HG03460 (cell line): ENCODE measurements around the gene ZFP57.
"Not testable (repeated sequence)": the region's sequence is repeated elsewhere in the genome, so short reads cannot be mapped to it uniquely, and the experiment has no call there.

Experiments used
- ATAC-seq: cut with Tn5 transposase; IDR thresholded peaks from one replicate; pipeline ENCODE4 v1.9.1; 2021; ENCODE audit not compliant: unreplicated experiment

ZFP57 gene

DNA sequence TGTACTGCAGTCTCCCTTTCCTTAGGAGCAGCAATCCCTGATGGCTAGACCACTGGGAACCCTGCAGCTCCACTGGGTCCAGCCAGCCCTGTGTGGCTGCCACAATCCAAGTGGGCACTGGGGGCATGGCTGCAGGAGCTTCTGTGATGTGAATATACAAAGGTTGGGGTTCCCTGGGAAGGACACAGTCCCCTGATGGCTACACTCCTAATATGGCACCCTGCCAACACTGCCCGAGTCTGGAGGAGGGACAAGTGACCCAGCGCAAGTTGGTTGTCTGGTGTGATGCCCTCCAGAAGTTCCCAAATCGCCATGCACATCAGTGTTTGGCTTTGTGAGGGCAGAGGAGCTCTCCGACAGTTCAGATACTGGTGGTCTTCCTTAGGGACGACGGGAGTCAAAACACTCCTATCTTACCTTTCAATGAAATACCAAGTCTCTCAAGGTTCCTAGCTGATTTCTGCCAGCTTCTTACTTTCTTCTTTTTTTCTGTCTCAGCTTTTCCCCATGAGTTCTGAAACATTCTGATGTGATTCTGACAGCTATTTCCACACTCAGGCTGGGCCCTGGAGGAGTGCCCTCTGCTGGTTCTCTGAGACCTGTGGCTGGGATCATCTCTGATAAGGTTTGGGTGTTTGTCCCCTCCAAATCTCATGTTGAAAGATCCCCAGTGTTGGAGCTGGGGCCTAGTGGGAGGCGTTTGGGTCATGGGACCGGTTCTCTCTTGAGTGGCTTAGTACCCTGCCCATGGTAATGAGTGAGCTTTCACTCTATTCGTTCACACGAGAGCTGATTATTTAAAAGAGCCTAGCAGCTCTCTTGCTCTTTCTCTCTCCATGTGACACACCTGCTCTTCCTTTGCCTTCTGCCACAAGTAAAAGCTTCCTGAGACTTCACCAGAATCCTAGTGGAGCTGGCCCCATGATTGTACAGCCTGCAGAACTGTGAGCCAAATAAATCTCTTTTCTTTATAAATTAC is 15.5 kb upstream of the ZFP57 start:
- no peak for ATAC-seq

DNA sequence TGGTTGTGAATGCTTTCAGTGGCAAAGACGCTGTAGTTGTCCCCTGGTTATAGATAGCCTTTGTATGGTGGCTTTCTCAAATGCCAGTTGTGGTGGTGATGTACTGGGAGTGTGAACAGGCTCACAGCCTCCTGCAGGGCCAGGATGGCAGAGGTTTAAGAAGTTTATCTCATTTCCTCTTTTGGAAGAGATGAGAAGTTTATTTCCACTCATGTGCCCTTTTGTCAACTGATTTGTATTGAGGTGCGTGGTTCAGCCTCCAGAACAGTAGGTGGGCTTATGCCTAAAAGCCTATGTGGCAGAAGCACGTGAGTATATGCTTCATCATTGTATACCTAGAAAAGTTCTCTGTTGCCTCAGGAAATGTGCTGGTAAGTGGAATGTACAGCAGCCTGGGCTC is 13.7 kb upstream of the ZFP57 start:
- no peak for ATAC-seq

DNA sequence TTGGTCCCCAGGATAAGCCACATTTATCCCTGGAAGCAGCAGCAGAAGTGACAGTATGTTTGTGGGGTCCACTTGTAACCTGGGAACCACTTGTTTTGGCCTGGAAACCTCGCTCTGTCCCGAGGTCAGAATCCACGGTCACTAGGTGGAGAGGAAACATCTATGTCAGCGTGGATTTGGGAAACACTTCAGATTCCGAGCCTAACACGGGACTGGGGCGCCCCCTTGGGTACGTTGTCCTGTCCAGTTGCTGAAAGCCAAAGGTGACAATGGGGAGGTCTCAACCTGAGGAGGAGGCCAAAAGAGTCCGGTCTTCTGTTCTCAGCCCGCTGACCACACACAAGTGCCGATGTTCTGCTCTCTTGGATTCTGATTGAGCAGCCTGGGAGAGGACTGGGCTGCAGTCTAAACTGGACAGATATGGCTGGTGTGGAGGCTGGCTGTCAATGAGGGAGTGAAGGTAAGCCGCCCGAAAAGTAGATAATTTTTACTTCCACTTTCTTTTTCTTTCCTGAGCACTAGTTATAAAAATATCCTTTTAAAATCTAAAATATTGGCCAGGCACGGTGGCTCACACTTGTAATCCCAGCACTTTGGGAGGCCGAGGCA is 4.9 kb upstream of the ZFP57 start:
- ATAC-seq, result no peak

DNA sequence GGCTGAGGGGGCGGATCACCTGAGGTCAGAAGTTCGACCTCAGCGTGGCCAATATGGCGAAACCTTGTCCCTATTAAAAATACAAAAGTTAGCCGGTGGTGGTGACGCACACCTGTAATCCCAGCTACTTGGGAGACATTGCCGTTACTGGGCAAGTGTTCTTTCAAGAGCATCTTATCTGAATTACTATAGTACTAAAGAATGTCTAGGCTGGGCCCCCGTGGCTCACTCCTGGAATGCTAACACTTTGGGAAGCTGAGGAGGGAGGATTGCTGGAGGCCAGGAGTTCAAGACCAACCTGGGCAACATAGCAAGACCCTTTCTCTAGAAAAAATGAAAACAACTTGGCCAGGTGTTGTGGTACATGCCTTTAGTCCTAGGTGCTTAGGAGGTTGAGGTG is 859 bp upstream of the ZFP57 start:
- ATAC-seq, result no peak

DNA sequence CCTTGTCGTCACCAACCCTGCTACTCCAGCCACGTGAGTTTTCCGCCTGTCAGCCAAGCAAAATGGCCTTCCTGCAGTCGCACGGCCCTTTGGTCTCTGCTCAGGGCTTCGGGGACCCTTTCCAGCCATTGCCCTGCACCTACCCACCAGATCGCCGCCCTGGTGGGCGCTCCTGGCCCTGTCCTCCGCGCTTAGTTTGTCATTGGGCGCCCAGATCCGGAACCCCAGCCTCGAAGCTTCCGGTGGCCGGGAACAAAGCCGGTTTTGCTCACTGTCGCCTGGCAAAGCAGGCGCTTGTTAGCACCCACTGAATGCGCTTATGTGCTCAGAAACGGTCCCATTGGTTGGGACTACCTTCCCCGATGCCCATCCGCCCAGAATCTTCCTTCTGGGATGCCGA is 536 bp downstream of the ZFP57 start:
- no peak for ATAC-seq

DNA sequence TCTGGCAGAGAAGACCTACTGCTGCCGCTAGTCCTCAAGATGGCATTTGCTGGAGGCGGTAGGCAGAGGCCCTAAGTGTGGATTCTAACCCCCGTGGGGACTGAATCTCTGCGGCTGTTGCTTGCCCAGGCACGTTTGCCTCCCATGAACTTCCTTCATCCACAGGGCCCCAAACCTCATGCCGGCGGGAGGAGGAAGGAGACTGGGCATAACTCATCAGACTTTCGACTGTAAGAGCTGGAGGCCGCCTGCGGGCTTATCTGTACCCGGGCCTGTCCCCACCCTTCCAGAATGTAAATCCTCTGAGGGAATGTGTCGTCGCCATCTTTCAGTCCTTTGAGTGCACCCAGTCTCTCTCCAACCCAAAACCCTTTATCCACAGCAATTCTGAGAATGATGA is 990 bp downstream of the ZFP57 start:
- no peak for ATAC-seq

DNA sequence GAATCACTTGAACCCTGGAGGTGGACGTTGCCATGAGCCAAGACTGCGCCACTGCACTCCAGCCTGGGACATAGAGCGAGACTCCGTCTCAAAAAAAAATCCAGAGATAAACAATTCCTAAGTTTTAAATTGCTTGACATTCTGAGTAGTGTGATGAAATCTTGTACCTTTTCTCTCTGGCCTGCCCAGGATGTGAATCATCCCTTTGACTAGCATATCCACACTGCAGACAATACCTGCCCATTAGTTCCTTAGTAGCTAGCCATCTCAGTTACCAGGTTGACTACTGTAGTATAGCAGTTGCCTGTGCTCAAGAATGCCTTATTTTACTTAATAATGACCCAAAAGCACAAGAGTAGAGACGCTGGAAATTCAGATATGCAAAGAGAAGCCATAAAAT is 2.8 kb downstream of the ZFP57 start:
- ATAC-seq, result no peak

DNA sequence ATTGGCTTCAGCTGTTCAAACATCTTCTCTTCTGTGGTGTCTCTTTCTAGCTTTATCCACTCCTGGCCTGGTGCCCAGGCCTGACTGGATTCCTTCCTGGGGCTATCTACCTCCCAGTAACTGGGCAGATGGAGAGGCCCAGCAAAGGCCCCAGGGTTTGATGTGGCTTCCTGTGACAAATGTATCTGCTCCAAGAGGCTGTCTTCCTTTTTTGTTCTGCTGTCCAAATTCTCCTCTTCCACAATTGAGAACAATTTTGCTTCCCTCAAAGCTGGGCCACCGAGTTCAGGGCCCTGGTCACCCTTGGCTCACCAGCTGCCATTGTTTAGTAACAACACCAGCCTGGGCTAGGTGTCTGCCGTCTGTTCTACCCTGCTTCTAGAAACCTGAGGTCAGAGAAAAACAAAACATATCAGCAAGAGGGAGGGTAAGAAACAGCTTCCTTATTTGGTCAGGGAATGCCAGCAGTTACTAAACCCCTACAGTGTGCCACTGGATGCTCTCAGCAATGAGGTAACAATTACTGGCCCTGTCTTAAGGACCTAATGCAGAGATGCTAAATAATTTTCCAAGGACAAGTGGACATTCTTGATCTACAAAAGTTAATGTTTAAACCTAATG is 3.9 kb downstream of the ZFP57 start:
- ATAC-seq, result no peak

DNA sequence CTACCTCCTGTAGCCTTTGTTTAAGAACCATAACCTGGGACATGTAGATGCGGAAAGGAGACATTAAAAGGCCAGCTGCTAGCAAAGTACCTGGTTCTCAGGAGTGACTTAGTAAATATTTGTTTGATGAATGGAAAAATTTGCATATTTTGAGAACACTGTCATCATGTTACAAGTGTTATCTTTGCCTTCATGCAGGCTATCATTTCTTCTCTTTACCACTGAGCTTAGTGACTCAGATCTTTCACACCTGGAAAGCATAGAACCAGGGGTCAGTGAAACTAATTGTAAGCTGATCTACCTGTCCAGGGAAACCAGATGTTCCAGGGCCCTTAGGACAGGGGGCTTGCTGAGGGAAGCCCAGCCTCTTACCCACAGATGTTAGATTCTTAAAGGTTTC is 5.4 kb downstream of the ZFP57 start:
- ATAC-seq, result no peak

DNA sequence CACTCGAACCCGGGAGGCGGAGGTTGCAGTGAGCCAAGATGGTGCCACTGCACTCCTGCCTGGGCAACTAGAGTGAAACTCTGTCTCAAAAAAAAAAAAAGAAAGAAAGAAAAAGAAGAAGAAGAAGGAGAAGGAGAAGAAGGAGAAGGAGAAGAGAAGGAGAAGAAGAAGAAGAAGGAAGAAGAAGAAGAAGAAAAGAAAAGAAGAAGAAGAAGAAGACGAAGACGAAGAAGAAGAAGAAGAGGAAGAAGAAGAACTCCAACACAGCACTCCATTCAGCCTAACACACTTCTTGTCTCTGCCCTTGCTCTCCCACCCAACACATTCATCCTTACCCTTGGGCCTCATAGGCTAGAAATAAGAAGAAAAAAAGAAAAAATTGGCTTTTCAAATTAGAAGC is 6.9 kb downstream of the ZFP57 start:
- no peak for ATAC-seq

DNA sequence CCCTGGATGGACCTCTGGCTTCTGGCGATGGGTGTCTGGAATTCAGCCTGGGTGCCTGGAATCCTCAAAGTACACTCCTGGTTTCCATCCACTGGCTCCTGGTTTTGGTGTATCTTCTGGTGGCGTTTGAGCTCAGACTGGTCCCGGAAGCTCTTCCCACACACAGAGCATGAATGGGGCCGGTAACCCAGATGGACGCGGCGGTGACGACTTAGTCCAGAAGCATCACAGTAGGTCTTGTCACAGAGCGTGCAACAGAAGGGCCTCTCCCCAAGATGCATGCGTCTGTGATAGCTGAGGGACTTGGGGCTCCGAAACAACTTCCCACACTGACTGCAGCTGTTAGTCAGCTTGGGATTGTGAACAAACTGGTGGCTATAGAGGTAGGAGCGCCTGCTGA is 7.8 kb downstream of the ZFP57 start:
- ATAC-seq, result no peak

DNA sequence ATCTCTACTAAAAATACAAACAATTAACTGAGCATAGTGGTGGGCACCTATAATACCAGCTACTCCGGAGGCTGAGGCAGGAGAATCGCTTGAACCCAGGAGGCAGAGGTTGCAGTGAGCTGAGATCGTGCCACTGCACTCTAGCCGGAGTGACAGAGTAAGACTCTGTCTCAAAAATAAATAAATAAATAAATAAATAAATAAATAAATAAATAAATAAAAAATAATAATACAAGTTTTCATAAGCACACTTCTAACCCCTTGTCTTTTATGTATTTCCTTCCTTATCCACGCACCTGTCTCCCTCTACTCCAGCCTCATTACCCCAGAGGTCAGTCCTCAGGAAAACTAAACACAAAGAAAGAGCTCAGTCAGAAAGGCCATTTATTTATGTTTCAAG is 8.8 kb downstream of the ZFP57 start:
- not testable (repeated sequence) for ATAC-seq

DNA sequence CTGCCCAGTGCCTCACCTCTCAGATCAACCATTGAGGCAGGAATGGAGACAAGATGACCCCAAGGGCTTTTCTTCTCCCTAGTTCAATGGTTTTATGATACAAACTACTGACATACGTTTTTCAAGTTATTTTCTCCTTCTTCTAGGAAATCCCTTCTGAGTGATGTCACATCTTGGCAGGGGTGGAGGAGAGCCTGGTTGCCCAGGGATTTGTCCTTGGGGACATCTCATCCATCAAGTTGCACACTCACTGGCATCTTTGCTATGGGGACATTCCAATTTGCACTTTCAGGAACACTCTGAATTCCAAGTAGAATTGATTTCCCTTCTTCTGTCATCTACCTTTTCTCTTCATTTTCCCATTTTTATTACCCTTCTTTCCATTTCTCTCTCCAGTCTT is 9.9 kb downstream of the ZFP57 start:
- ATAC-seq, result no peak

DNA sequence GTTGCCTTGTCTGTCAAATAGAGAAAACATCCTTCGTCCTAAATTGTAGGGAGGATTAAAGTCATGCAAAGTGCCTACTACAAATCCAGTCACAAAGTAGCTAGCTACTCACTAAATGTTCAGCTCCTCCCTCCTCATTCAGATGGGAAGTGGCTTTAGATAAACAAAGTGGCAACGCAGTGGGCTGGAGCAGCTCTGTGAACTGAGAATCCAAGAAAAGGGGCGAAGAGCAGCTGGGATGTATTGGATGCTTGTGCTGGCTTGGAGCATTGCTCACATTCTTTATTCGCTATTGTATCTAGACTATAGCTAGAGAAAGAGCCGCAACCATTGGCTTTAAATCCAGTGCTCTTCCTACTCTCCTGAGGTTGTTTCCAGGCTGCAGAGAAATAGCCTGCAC is 13.8 kb downstream of the ZFP57 start:
- ATAC-seq, result no peak

DNA sequence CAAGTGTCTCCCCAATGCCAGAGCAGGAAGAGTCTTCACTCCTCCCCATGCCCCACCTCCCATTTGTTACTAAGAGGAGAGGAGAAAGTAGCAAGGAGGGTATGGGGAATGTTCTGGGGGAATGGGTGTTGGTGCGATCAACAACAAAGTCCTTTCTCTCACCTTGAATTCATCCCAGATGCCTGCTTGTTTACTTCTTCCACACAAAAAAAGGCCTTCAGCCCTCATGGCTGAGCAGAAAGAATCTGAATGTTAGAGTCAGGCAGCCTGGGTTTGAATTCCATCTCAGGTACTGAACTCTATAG is 14.2 kb downstream of the ZFP57 start:
- ATAC-seq, result no peak

DNA sequence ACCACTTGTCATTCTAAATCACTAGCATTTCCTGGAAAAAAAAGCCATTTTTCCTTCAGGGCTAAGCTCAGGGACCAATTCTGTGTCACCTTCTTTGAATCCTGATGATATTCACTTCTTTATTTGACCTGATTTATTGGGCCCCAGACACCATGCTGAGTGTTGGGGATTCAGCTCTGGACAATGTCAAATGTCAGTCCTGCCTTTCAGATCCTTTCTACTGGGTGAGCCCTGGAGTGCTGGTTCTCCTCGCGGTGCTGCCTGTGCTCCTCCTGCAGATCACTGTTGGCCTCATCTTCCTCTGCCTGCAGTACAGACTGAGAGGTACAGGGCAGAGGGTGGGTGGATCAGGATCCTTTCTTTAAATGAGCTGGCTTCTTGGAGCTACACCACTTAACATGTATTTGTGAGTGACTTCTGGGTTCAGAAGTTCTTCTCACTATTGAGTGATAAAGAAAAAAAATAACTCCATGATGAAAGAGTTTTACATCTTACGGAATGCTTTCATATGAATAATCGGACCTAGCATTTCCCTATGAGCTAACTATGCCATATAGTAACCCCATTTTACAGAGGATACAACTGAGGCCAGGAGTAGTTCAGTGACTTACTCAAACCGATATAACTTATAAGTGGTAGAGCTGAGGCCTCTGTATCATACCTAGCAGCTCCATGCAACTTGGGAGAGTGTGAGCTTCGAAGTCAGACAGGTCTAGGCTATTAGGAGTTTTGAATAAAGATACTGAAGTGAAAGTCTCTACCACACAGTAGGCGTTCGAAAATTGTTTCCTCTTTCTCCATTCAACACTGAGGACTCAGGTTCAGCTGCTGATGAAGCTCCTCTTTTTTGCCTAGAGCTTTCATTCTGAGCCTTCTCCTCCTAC is 14.8 kb downstream of the ZFP57 start:
- ATAC-seq, result no peak

DNA sequence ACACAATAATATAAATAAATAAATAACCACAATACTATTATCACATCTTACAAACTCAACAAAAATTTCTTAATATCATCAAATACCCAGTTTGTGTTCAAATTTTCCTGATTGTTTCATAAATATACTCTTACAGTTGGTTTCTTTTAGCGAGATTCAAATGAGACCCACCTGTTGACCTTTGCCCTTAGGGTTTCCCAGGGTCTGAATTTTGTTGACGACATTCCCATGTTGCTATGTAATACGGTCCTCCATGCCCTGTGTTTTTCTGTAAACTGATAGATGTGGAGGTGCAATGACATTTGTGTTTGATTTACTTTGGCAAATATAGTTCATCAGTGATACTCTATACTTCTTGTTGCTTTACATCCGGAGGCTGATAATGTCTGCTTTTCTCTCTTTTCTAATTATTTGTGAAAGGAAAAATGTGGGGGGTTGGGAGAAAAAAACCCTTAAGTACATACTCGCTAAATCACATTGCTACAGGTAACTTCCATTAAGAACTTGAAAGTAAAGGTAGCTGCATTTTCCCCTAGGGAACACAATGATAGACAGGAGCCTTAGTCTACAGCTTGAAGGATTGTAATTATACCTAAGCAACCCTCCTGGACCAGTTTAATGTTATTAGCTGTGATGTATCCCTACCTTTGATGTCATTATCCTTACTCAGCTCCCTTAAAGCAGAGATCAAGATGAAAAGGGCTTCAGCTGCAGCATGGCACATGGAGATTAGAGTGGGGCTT is 17.5 kb downstream of the ZFP57 start:
- ATAC-seq, result no peak

DNA sequence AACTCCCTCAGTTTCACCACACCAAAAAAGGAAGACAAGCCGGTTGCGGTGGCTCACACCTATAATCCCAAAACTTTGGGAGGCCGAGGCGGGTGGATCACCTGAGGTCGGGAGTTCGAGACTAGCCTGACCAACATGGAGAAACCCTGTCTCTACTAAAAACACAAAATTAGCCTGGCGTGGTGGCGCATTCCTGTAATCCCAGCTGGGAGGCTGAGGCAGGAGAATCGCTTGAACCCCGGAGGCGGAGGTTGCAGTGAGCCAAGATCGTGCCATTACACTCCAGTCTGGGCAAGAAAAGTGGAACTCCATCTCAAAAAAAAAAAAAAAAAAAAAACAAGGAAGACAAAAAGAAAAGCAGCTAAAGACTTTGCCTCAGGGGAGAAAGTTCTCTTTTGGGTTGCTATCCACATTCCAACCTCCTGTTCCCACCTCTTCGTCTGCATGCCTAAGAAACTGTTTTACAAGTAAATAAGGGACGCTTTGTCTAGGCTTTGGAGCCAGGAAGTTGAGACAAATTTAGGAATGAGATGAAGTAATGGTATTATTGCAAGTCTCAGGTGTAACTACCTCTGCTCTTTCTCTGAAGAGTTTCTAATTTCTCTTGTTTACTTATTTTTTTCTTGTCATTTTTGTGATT is 19.3 kb downstream of the ZFP57 start:
- not testable (repeated sequence) for ATAC-seq

DNA sequence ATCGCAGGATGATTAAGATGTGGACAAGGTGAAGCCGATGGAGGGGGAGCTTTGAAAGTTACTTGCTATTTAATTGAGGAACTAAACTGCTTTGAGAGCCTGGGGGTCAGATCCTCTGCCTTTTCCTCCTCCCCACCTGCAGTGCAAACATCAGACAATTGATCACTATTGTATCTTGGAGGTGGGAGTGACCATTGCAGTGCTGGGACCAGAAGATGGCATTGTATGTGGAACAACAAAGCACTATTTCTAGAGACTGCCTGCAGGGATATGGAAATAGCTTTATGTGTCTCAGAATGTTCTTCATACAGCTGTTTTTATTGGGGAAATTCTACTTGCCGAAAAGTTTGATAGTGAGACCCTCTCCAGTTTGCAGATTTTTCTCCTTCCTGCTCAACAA is 19.9 kb downstream of the ZFP57 start:
- ATAC-seq, result no peak

DNA sequence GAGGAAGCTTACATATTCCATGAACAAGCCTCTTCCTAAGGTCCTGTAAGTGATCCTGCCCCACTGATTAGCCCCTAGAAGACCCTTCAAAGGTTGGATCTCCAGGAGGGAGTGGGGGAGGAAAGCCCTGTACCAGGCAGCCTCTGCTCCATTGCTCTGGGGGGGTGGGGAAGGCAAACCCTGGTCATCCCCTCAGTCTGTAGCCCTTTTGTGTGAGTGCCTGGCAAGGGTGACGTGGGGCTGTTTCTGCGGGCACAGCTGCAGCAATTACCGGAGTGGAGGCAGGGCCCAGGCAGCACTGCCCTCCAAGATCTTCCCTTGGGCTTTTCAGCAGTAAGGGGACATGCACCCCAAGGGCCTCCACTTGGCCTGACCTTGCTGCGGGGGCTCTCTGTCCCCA is 24.2 kb downstream of the ZFP57 start, which contains the start of gene MOG:
Gene MOG (plus strand): TSS at position 295 of the 400 bp plus-strand sequence. CDS start 118 bp downstream, outside the sequence.
- no peak for ATAC-seq
